HepG2 (cell line): ENCODE data around the gene CMYA5. TPM values are rescaled to one million over a fixed set of nuclear protein-coding genes. Genes with fewer than 3 reads are reported as not detected.

Source experiments
- ATAC-seq: fragments of 200-7000 bp; cut with Tn5 transposase; 3 replicates; pipeline ENCODE4 v1.9.1; 2020; ENCODE audit warnings: mild to moderate bottlenecking, moderate library complexity
- BruUV-seq: library from RNA; stranded (reverse); fragments of 400-500 nt; replicated peaks from 2 replicates; lab custom pipeline; 2021; lab: Mats Ljungman, UMichigan
- CTCF ChIA-PET: fragments of 300-600 bp; formaldehyde crosslinking; extraction: SDS; loops from one replicate; lab custom pipeline; 2021; ENCODE audit warnings: low total read pairs, inconsistent platforms, low intra/inter-chr PET ratio; lab: Yijun Ruan, JAX
- POLR2A ChIA-PET: fragments of 350-600 bp; sonication (Branson Sonifier 250); formaldehyde crosslinking; loops from one replicate; lab custom pipeline; 2020; ENCODE audit warnings: antibody characterized with exemption, inconsistent platforms; lab: Yijun Ruan, JAX
- DNase-seq: peaks from one replicate; pipeline ENCODE4 v3.0.0-alpha.2; 2015; ENCODE audit warnings: low spot score
- FAIRE-seq: peaks from 3 replicates; lab custom pipeline; 2011; peaks lifted over from hg19 to GRCh38; lab: Jason Lieb, UNC
- H2AFZ ChIP-seq: one replicate; pipeline ENCODE4 v1.6.1; 2011; ENCODE audit warnings: low read length, inconsistent platforms
- H3K27ac ChIP-seq: fragments of 300-600 bp; 3 replicates; pipeline ENCODE4 v1.8.0; 2011; ENCODE audit warnings: mixed run types, mild to moderate bottlenecking, mixed read lengths, low read length, inconsistent platforms; ENCODE audit not compliant: insufficient read depth; ENCODE audit errors: extremely low read length
- H3K27me3 ChIP-seq, 2 experiments: fragments of 200-600 bp in 1 of 2; 2 replicates in 1 of 2; 3 replicates in 1 of 2; pipeline versions ENCODE4 v1.6.0 to v1.8.0; 2011; ENCODE audit warnings: low read length in 2 of 2, mild to moderate bottlenecking in 2 of 2, moderate library complexity in 2 of 2, inconsistent platforms in 1 of 2; ENCODE audit not compliant: insufficient read depth in 2 of 2, control insufficient read depth in 1 of 2
- H3K36me3 ChIP-seq, 2 experiments: fragments of 200-600 bp in 1 of 2; replicated peaks in 1 of 2; 2 replicates in 1 of 2; 3 replicates in 1 of 2; pipeline versions ENCODE4 v1.5.1 to v1.8.0; 2011; ENCODE audit warnings: low read length in 2 of 2, inconsistent platforms in 1 of 2; ENCODE audit not compliant: insufficient read depth in 2 of 2, control insufficient read depth in 1 of 2
- H3K4me1 ChIP-seq: 2 replicates; pipeline ENCODE4 v1.5.1; 2012; ENCODE audit warnings: low read length, inconsistent platforms; ENCODE audit not compliant: insufficient read depth
- H3K4me2 ChIP-seq: 2 replicates; pipeline ENCODE4 v1.6.0; 2011; ENCODE audit warnings: low read depth, low read length, inconsistent platforms
- H3K4me3 ChIP-seq, 3 experiments: fragments of 200-600 bp in 1 of 3; sonication (generic), shearing (Covaris generic) in 1 of 3; replicated peaks in 1 of 3; 2 replicates each; pipeline ENCODE4 v1.5.1; 2011 to 2016; ENCODE audit warnings: low read length in 3 of 3, inconsistent platforms in 2 of 3, low read depth in 2 of 3, mild to moderate bottlenecking in 2 of 3, control low read depth in 1 of 3, mixed read lengths in 1 of 3; ENCODE audit not compliant: insufficient read depth in 1 of 3
- H3K79me2 ChIP-seq: one replicate; pipeline ENCODE4 v1.6.1; 2011; ENCODE audit warnings: low read length, inconsistent platforms; ENCODE audit not compliant: insufficient read depth
- H3K9ac ChIP-seq: 2 replicates; pipeline ENCODE4 v1.6.0; 2011; ENCODE audit warnings: mild to moderate bottlenecking, low read depth, low read length, inconsistent platforms; ENCODE audit not compliant: insufficient read depth
- H3K9me3 ChIP-seq: 2 replicates; pipeline ENCODE4 v1.5.1; 2012; ENCODE audit warnings: mild to moderate bottlenecking, low read length
- H4K20me1 ChIP-seq: 2 replicates; pipeline ENCODE4 v1.6.0; 2011; ENCODE audit warnings: inconsistent platforms, mild to moderate bottlenecking, low read length, moderate library complexity; ENCODE audit not compliant: insufficient read depth
- ATF7 ChIP-seq, 2 experiments: fragments of 450-650 bp in 1 of 2; sonication (generic) in 1 of 2; formaldehyde crosslinking in 1 of 2; IDR thresholded peaks; 2 replicates each; pipeline versions ENCODE4 v1.4.0 to v1.6.1; 2016 to 2020; ENCODE audit warnings: antibody characterized with exemption in 1 of 2, mild to moderate bottlenecking in 1 of 2, missing genetic modification reagents in 1 of 2
- CENPX ChIP-seq: sonication (generic); formaldehyde crosslinking; IDR thresholded peaks from 2 replicates; pipeline ENCODE4 v1.9.0; 2021; ENCODE audit warnings: mild to moderate bottlenecking, missing genetic modification reagents, moderate library complexity
- DMAP1 ChIP-seq: IDR thresholded peaks from 2 replicates; pipeline ENCODE4 v1.6.1; 2016
- HNRNPL ChIP-seq: fragments of 200-400 bp; formaldehyde crosslinking; IDR thresholded peaks from 2 replicates; pipeline ENCODE4 v1.6.1; 2017; ENCODE audit warnings: mild to moderate bottlenecking, low read depth, low read length
- JARID2 ChIP-seq: sonication (generic); formaldehyde crosslinking; IDR thresholded peaks from 2 replicates; pipeline ENCODE4 v1.8.1; 2023; ENCODE audit warnings: missing genetic modification reagents, inconsistent platforms; ENCODE audit not compliant: insufficient replicate concordance
- MED13 ChIP-seq: sonication (generic); formaldehyde crosslinking; IDR thresholded peaks from 2 replicates; pipeline ENCODE4 v1.5.0; 2020; ENCODE audit warnings: missing genetic modification reagents
- ONECUT2 ChIP-seq: sonication (generic); formaldehyde crosslinking; IDR thresholded peaks from 2 replicates; pipeline ENCODE4 v1.4.0; 2020; ENCODE audit warnings: missing genetic modification reagents
- RBM22 ChIP-seq: fragments of 200-400 bp; formaldehyde crosslinking; optimal IDR thresholded peaks from 2 replicates; pipeline ENCODE3; 2017; ENCODE audit warnings: mild to moderate bottlenecking, low read length, moderate library complexity
- SALL1 ChIP-seq: sonication (generic); formaldehyde crosslinking; IDR thresholded peaks from 2 replicates; pipeline ENCODE4 v1.8.0; 2022; ENCODE audit warnings: mild to moderate bottlenecking, missing genetic modification reagents
- ZFX ChIP-seq: sonication (generic); formaldehyde crosslinking; IDR thresholded peaks from 2 replicates; pipeline ENCODE4 v1.4.0; 2020; ENCODE audit warnings: mild to moderate bottlenecking, low read depth, missing genetic modification reagents, moderate library complexity
- ZNF101 ChIP-seq: sonication (generic); formaldehyde crosslinking; IDR thresholded peaks from 2 replicates; pipeline ENCODE4 v1.4.0; 2020; ENCODE audit warnings: mild to moderate bottlenecking, low read depth, missing genetic modification reagents, borderline replicate concordance
- ZNF30 ChIP-seq: sonication (generic); formaldehyde crosslinking; IDR thresholded peaks from 2 replicates; pipeline ENCODE4 v1.5.0; 2020; ENCODE audit warnings: mild to moderate bottlenecking, missing genetic modification reagents
- ZNF343 ChIP-seq: sonication (generic); formaldehyde crosslinking; IDR thresholded peaks from 2 replicates; pipeline ENCODE4 v1.4.0; 2020; ENCODE audit warnings: mild to moderate bottlenecking, missing genetic modification reagents
- ZNF607 ChIP-seq: sonication (generic); formaldehyde crosslinking; IDR thresholded peaks from 2 replicates; pipeline ENCODE4 v1.5.1; 2020; ENCODE audit warnings: missing genetic modification reagents, mild to moderate bottlenecking, borderline replicate concordance
- ZNF790 ChIP-seq: sonication (generic); formaldehyde crosslinking; IDR thresholded peaks from 2 replicates; pipeline ENCODE4 v1.8.0; 2022; ENCODE audit warnings: missing genetic modification reagents, mild to moderate bottlenecking, borderline replicate concordance
- ZNF883 ChIP-seq: sonication (generic); formaldehyde crosslinking; IDR thresholded peaks from 2 replicates; pipeline ENCODE4 v1.5.1; 2020; ENCODE audit warnings: mild to moderate bottlenecking, missing genetic modification reagents; ENCODE audit errors: not compliant biosample characterization
- ZZZ3 ChIP-seq: sonication (generic); formaldehyde crosslinking; IDR thresholded peaks from 2 replicates; pipeline ENCODE4 v1.4.0; 2020; ENCODE audit warnings: missing genetic modification reagents, mild to moderate bottlenecking, borderline replicate concordance
- WGBS: methylation state at CpG from one replicate; pipeline ENCODE4 v1.1.6; 2017; ENCODE audit warnings: low lambda C conversion rate; 5-methylcytosine and 5-hydroxymethylcytosine counted together
- in situ Hi-C: cut with HindIII; loops from 2 replicates; pipeline ENCODE4 v1.10.0; 2017; ENCODE audit warnings: low pct_unique_long_range_greater_than_20kb; ENCODE audit not compliant: extremely low pct_ligation_motif_present
- intact Hi-C: fragments of 100-400 bp; cut with micrococcal nuclease; formaldehyde crosslinking; loops from one replicate; pipeline ENCODE4 v1.10.0; 2022; ENCODE audit not compliant: unreplicated experiment
- polyA plus RNA-seq, 8 experiments: library from polyadenylated mRNA; depleted of rRNA in 3 of 8; stranded (reverse) in 7 of 8; unstranded in 1 of 8; fragments of >200 nt; fragmentation: Illumina TruSeq in 4 of 8; extraction: Trizol in 4 of 8; gene quantifications; 2 replicates each; pipeline versions ENCODE4 v1.2.1 to v1.2.3, GENCODE V29; 2011 to 2016; ENCODE audit warnings: low read depth in 4 of 8, missing spikeins in 1 of 8, mixed read lengths in 1 of 8; ENCODE audit not compliant: insufficient read depth in 1 of 8
- total RNA-seq, 5 experiments: library from RNA; depleted of rRNA; stranded (reverse); fragments of >200 nt; fragmentation: Illumina TruSeq; extraction: Trizol; gene quantifications; 2 replicates each; pipeline ENCODE4 v1.2.3, GENCODE V29; 2016; ENCODE audit warnings: low read depth in 1 of 5
- TF ChIP-seq, protein P1 (sequence below): sonication (generic); formaldehyde crosslinking; IDR thresholded peaks from 2 replicates; pipeline ENCODE4 v1.5.0; 2020; ENCODE audit warnings: mild to moderate bottlenecking, missing genetic modification reagents, borderline replicate concordance

CMYA5 gene
- total and polyA plus RNA-seq, 2 of the 13 experiments (the other 11 are each of a cell fraction or from before 2014, with no cell fraction given): 0.13 to 0.51 TPM

GRCh38 chr5:79837761-79838551 is 148.3 kb downstream of the CMYA5 start:
- no peaks in the 10 kb centered on the region for H3K79me2 ChIP-seq
- ATAC-seq (no peak), DNase-seq (no peak), FAIRE-seq (no peak)
- no peak overlapping the region for H2AFZ ChIP-seq
- H3K9ac ChIP-seq: no peak overlapping the region
- in situ Hi-C loops: no loop called here
- ChIA-PET POLR2A (no interaction called here), CTCF (no interaction called here)
- H4K20me1 ChIP-seq: no peaks in the 10 kb centered on the region
- H3K4me2 ChIP-seq: no peak overlapping the region
- 24% methylated on average over 3 of the region's 6 CpGs for WGBS
- no peak for TF ChIP-seq CENPX (CRISPR knock-in tag)
- TF ChIP-seq ZNF30 (CRISPR knock-in tag): no peak
- TF ChIP-seq, protein P1, sequence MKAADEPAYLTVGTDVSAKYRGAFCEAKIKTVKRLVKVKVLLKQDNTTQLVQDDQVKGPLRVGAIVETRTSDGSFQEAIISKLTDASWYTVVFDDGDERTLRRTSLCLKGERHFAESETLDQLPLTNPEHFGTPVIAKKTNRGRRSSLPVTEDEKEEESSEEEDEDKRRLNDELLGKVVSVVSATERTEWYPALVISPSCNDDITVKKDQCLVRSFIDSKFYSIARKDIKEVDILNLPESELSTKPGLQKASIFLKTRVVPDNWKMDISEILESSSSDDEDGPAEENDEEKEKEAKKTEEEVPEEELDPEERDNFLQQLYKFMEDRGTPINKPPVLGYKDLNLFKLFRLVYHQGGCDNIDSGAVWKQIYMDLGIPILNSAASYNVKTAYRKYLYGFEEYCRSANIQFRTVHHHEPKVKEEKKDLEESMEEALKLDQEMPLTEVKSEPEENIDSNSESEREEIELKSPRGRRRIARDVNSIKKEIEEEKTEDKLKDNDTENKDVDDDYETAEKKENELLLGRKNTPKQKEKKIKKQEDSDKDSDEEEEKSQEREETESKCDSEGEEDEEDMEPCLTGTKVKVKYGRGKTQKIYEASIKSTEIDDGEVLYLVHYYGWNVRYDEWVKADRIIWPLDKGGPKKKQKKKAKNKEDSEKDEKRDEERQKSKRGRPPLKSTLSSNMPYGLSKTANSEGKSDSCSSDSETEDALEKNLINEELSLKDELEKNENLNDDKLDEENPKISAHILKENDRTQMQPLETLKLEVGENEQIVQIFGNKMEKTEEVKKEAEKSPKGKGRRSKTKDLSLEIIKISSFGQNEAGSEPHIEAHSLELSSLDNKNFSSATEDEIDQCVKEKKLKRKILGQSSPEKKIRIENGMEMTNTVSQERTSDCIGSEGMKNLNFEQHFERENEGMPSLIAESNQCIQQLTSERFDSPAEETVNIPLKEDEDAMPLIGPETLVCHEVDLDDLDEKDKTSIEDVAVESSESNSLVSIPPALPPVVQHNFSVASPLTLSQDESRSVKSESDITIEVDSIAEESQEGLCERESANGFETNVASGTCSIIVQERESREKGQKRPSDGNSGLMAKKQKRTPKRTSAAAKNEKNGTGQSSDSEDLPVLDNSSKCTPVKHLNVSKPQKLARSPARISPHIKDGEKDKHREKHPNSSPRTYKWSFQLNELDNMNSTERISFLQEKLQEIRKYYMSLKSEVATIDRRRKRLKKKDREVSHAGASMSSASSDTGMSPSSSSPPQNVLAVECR (CRISPR knock-in tag): no peak
- no peak for TF ChIP-seq ZNF883 (CRISPR knock-in tag)
- TF ChIP-seq ZZZ3: no peak
- no peak for TF ChIP-seq ZNF790 (CRISPR knock-in tag)
- no peak for TF ChIP-seq JARID2 (CRISPR knock-in tag)
- no peak for TF ChIP-seq SALL1 (CRISPR knock-in tag)
- TF ChIP-seq ONECUT2 (CRISPR knock-in tag): no peak
- no peak for TF ChIP-seq MED13 (CRISPR knock-in tag)
- TF ChIP-seq HNRNPL: no peak
- TF ChIP-seq ZFX: no peak
- TF ChIP-seq ZNF343: no peak
- no peak for TF ChIP-seq ATF7 (IDR thresholded peaks at IDR 0.05)
- TF ChIP-seq ATF7 (CRISPR knock-in tag; IDR thresholded peaks at IDR 0.05): no peak
- TF ChIP-seq ZNF101 (CRISPR knock-in tag): no peak
- no peak for TF ChIP-seq ZNF607 (CRISPR knock-in tag)
- no peak for TF ChIP-seq RBM22
- no peak for TF ChIP-seq DMAP1
- intact Hi-C loops: no loop called here
- H3K4me1 ChIP-seq: no peaks in the 10 kb centered on the region
- no peaks in the 10 kb centered on the region for H3K36me3 ChIP-seq
- H3K9me3 ChIP-seq: no peaks in the 10 kb centered on the region
- H3K4me3 ChIP-seq: no peak overlapping the region
- H3K27me3 ChIP-seq: peaks cover 6 to 26% of the 10 kb centered on the region in 2 experiments; a peak in 2 of 5 replicates
- BruUV-seq: no TSS peak
- no peak overlapping the region for H3K27ac ChIP-seq
